PC-3 (cell line): ENCODE data around the gene CPSF4.

ENCODE experiments used
- CTCF ChIP-seq: fragments of 300-600 bp; sonication (generic); conservative IDR thresholded peaks from 2 replicates; pipeline ENCODE4 v1.5.1; 2017; ENCODE audit warnings: antibody characterized with exemption, low read depth, mild to moderate bottlenecking, low read length
- EZH2phosphoT487 ChIP-seq: fragments of 300-600 bp; sonication (generic); IDR thresholded peaks from 2 replicates; pipeline ENCODE4 v1.6.1; 2018; ENCODE audit warnings: mild to moderate bottlenecking, antibody characterized with exemption, low read length, borderline replicate concordance

- no peak for TF ChIP-seq CTCF
- TF ChIP-seq EZH2phosphoT487: no peak
Measured at GRCh38 chr7:99460651-99461050, 21.9 kb downstream of the CPSF4 start.
